GM20431 (cell line): ENCODE measurements around the gene PIGZ.

Source experiments
- in situ Hi-C: fragments of 300-500 bp; cut with MseI, MboI; formaldehyde crosslinking; loops from one replicate; pipeline ENCODE4 v1.15.0; 2020; ENCODE audit warnings: low sequenced_read_pairs; ENCODE audit not compliant: unreplicated experiment

PIGZ gene

GRCh38 chr3:197003461-197004385, 35.1 kb upstream of the PIGZ start:
- in situ Hi-C loops: loop anchor here (25.0 kb wide), 1 partner anchor 184 kb away; no protein-coding TSS in a partner anchor

GRCh38 chr3:197002701-197003454, 34.2 kb upstream of the PIGZ start:
- in situ Hi-C loops: loop anchor here (25.0 kb wide), 1 partner anchor 184 kb away; no protein-coding TSS in a partner anchor

- in situ Hi-C loops: loop anchor here (25.0 kb wide), 1 partner anchor 185 kb away; no protein-coding TSS in a partner anchor
Observed at GRCh38 chr3:197001972-197002700, 33.5 kb upstream of the PIGZ start.

- in situ Hi-C loops: loop anchor here (25.0 kb wide), 1 partner anchor 186 kb away; no protein-coding TSS in a partner anchor
Observed at GRCh38 chr3:197001106-197001971, 32.7 kb upstream of the PIGZ start.

GRCh38 chr3:197000211-197000610, 31.6 kb upstream of the PIGZ start:
- in situ Hi-C loops: loop anchor here (25.0 kb wide), 1 partner anchor 187 kb away; no protein-coding TSS in a partner anchor

GRCh38 chr3:196998966-196999760, 30.5 kb upstream of the PIGZ start:
- in situ Hi-C loops: loop anchor here (25.0 kb wide), 1 partner anchor 513 kb away; no protein-coding TSS in a partner anchor

- in situ Hi-C loops: loop anchor here (25.0 kb wide), 1 partner anchor 515 kb away; no protein-coding TSS in a partner anchor
Observed at GRCh38 chr3:196997311-196997710, 28.7 kb upstream of the PIGZ start.

- in situ Hi-C loops: loop anchor here (25.0 kb wide), 1 partner anchor 516 kb away; no protein-coding TSS in a partner anchor
Observed at GRCh38 chr3:196996454-196997265, 28.0 kb upstream of the PIGZ start.

- in situ Hi-C loops: loop anchor here (25.0 kb wide), 1 partner anchor 516 kb away; no protein-coding TSS in a partner anchor
Observed at GRCh38 chr3:196995646-196996355, 27.2 kb upstream of the PIGZ start.

GRCh38 chr3:196995027-196995426, 26.4 kb upstream of the PIGZ start:
- in situ Hi-C loops: loop anchor here (25.0 kb wide), 1 partner anchor 517 kb away; no protein-coding TSS in a partner anchor

- in situ Hi-C loops: loop anchor here (25.0 kb wide), 1 partner anchor 518 kb away; no protein-coding TSS in a partner anchor
Observed at GRCh38 chr3:196994056-196994455, 25.4 kb upstream of the PIGZ start.

- in situ Hi-C loops: loop anchor here (25.0 kb wide), 1 partner anchor 520 kb away; no protein-coding TSS in a partner anchor
Observed at GRCh38 chr3:196992461-196993065, 23.9 kb upstream of the PIGZ start.

GRCh38 chr3:196991581-196992460, 23.2 kb upstream of the PIGZ start:
- in situ Hi-C loops: loop anchor here (25.0 kb wide), 1 partner anchor 520 kb away; no protein-coding TSS in a partner anchor

GRCh38 chr3:196990601-196991007, 22.0 kb upstream of the PIGZ start:
- in situ Hi-C loops: loop anchor here (25.0 kb wide), 1 partner anchor 522 kb away; no protein-coding TSS in a partner anchor
